Measurements from ENCODE around the gene SURF4. TPM values are rescaled to one million over a fixed set of nuclear protein-coding genes. Genes with fewer than 3 reads are reported as not detected.

The SURF4 gene
- total RNA-seq, 1 donor from 2014 or later = 188 TPM

- no peak for TF ChIP-seq CTCF (IDR thresholded peaks at IDR 0.05; ENCODE audit: insufficient read depth, low read length, poor library complexity, severe bottlenecking)
- Histone ChIP-seq H3K36me3 (ENCODE audit: control insufficient read depth, insufficient read depth, low read length) (no peaks in the 10 kb centered on the region), H3K4me3 (ENCODE audit: low read depth, low read length) (no peak overlapping the region), H3K27me3 (ENCODE audit: control insufficient read depth, insufficient read depth, low read length) (peaks cover 4% of the 10 kb centered on the region)
- no peak for DNase-seq (ENCODE audit: low read depth)
These were observed 10.5 kb upstream of the SURF4 start for GRCh38 chr9:133386338-133386737.

GRCh38 chr9:133385452-133385851, 9.6 kb upstream of the SURF4 start:
- Histone ChIP-seq H3K36me3 (ENCODE audit: control insufficient read depth, insufficient read depth, low read length) (no peaks in the 10 kb centered on the region), H3K27me3 (ENCODE audit: control insufficient read depth, insufficient read depth, low read length) (peaks cover under 1% of the 10 kb centered on the region), H3K4me3 (ENCODE audit: low read depth, low read length) (no peak overlapping the region)
- TF ChIP-seq CTCF (IDR thresholded peaks at IDR 0.05; ENCODE audit: insufficient read depth, low read length, poor library complexity, severe bottlenecking) = no peak
- DNase-seq (ENCODE audit: low read depth) = no peak

DNA sequence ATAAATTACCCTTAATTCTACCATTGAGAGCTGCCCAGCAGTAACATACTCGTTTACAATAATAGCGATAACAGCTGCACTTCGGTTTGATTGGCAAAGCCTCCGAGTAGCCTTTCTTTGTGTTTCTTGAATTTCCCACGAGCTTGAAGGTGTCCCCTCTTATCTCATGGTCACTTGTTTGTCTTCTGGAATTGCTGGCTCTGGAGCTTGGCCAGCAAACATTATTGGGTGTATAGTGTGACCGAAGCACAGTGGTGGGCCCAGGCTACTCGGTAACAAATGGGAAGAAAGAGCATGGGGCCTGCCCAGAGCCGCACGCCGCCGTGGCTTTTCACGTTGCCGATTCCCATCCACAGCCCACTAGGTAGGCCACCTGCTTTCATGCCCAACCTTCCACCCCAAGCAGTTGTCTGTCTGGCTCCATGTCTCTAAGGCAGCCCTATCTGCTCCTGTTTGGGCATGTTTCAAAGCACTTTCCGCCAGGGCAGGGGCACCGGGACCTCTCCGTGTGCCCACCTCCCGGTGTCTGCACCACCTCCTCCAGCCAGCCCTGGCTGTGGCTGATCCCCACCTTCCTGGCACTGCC, 9.0 kb upstream of the SURF4 start:
- no peak for TF ChIP-seq CTCF (IDR thresholded peaks at IDR 0.05; ENCODE audit: insufficient read depth, low read length, poor library complexity, severe bottlenecking)
- Histone ChIP-seq H3K4me3 (ENCODE audit: low read depth, low read length) (no peak overlapping the region), H3K36me3 (ENCODE audit: control insufficient read depth, insufficient read depth, low read length) (no peaks in the 10 kb centered on the region), H3K27me3 (ENCODE audit: control insufficient read depth, insufficient read depth, low read length) (no peaks in the 10 kb centered on the region)
- no peak for DNase-seq (ENCODE audit: low read depth)

DNA sequence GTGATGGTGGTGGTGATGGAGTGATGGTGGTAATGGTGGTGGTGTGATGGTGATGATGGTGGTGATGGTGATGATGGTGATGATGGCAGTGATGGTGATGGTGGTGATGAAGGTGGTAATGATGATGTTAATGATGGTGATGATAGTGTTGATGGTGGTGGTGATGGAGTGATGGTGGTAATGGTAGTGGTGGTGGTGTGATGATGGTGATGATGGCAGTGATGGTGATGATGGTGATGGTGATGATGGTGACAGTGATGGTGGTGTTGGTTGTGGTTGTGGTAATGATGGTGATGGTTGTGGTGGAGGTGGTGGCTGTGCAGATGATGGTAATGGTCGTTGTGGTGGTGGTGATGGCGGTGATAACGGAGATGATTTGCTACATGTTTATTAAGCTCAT, 7.6 kb upstream of the SURF4 start:
- Histone ChIP-seq H3K27me3 (ENCODE audit: control insufficient read depth, insufficient read depth, low read length) (no peaks in the 10 kb centered on the region), H3K36me3 (ENCODE audit: control insufficient read depth, insufficient read depth, low read length) (no peaks in the 10 kb centered on the region), H3K4me3 (ENCODE audit: low read depth, low read length) (no peak overlapping the region)
- DNase-seq (ENCODE audit: low read depth) = no peak
- TF ChIP-seq CTCF (IDR thresholded peaks at IDR 0.05; ENCODE audit: insufficient read depth, low read length, poor library complexity, severe bottlenecking) = no peak

DNA sequence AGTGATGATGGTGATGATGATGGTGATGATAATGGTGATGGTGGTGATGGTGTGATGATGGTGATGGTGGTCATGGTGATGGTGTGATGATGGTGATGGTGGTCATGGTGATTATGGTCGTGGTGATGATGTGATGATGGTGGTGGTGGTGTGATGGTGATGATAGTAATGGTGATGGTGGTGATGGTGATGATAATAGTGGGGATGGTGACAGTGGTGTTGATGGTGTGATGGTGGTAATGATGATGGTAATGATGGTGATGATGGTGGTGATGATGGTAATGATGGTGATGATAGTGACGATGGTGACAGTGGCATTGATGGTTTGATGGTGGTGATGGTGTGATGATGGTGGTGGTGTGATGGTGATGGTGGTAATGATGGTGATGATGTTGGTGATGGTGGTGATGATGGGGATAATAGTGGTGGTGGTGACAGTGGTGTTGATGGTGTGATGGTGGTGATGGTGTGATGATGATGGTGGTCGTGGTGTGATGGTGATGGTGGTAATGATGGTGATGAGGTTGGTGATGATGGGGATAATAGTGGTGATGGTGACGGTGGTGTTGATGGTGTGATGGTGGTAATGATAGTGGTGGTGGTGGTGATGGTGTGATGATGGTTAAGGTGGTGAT, 6.8 kb upstream of the SURF4 start:
- no peak for TF ChIP-seq CTCF (IDR thresholded peaks at IDR 0.05; ENCODE audit: insufficient read depth, low read length, poor library complexity, severe bottlenecking)
- Histone ChIP-seq H3K27me3 (ENCODE audit: control insufficient read depth, insufficient read depth, low read length) (no peaks in the 10 kb centered on the region), H3K4me3 (ENCODE audit: low read depth, low read length) (no peak overlapping the region), H3K36me3 (ENCODE audit: control insufficient read depth, insufficient read depth, low read length) (no peaks in the 10 kb centered on the region)
- no peak for DNase-seq (ENCODE audit: low read depth)

GRCh38 chr9:133380734-133381133, 4.9 kb upstream of the SURF4 start:
- no peak for TF ChIP-seq CTCF (IDR thresholded peaks at IDR 0.05; ENCODE audit: insufficient read depth, low read length, poor library complexity, severe bottlenecking)

More at GRCh38 chr9:133380734-133381133, 4.9 kb upstream of the SURF4 start:
- no peaks in the 10 kb centered on the region for H3K27me3 ChIP-seq (ENCODE audit: control insufficient read depth, insufficient read depth, low read length)
- no peak overlapping the region for H3K4me3 ChIP-seq (ENCODE audit: low read depth, low read length)
- DNase-seq (ENCODE audit: low read depth) = no peak
- no peaks in the 10 kb centered on the region for H3K36me3 ChIP-seq (ENCODE audit: control insufficient read depth, insufficient read depth, low read length)
